Measurements from ENCODE around the gene ADAM22.

ADAM22 gene

GRCh38 chr7:88014581-88014980 lies 80.5 kb downstream of the ADAM22 start:
- TF ChIP-seq CTCF (IDR thresholded peaks at IDR 0.05): no peak
- Histone ChIP-seq H3K4me3 (ENCODE audit: low read depth in 1 of 2, low read length in 1 of 2) (no peak overlapping the region), H3K4me1 (ENCODE audit: control insufficient read depth in 1 of 2, insufficient read depth in 1 of 2, low read depth in 1 of 2, low read length in 1 of 2) (no peaks in the 10 kb centered on the region), H3K36me3 (no peaks in the 10 kb centered on the region), H3K27me3 (no peaks in the 10 kb centered on the region), H3K27ac (no peak overlapping the region), H3K9me3 (no peaks in the 10 kb centered on the region)

- TF ChIP-seq CTCF (IDR thresholded peaks at IDR 0.05): no peak
- no peaks in the 10 kb centered on the region for H3K4me1 ChIP-seq (ENCODE audit: control insufficient read depth in 1 of 2, insufficient read depth in 1 of 2, low read depth in 1 of 2, low read length in 1 of 2)
- no peaks in the 10 kb centered on the region for H3K36me3 ChIP-seq
- no peak overlapping the region for H3K27ac ChIP-seq
- no peaks in the 10 kb centered on the region for H3K27me3 ChIP-seq
- no peaks in the 10 kb centered on the region for H3K9me3 ChIP-seq
- H3K4me3 ChIP-seq (ENCODE audit: low read depth in 1 of 2, low read length in 1 of 2): no peak overlapping the region
Observed at GRCh38 chr7:88015309-88015708, 81.3 kb downstream of the ADAM22 start.

GRCh38 chr7:88018501-88018900 lies 84.5 kb downstream of the ADAM22 start:
- no peak for TF ChIP-seq CTCF (IDR thresholded peaks at IDR 0.05)
- no peaks in the 10 kb centered on the region for H3K4me1 ChIP-seq (ENCODE audit: control insufficient read depth in 1 of 2, insufficient read depth in 1 of 2, low read depth in 1 of 2, low read length in 1 of 2)
- H3K4me3 ChIP-seq (ENCODE audit: low read depth in 1 of 2, low read length in 1 of 2): no peak overlapping the region
- H3K9me3 ChIP-seq: no peaks in the 10 kb centered on the region
- no peak overlapping the region for H3K27ac ChIP-seq
- no peaks in the 10 kb centered on the region for H3K27me3 ChIP-seq
- H3K36me3 ChIP-seq: no peaks in the 10 kb centered on the region

GRCh38 chr7:88020953-88021665 lies 87.1 kb downstream of the ADAM22 start:
- Histone ChIP-seq H3K4me1 (ENCODE audit: control insufficient read depth in 1 of 2, insufficient read depth in 1 of 2, low read depth in 1 of 2, low read length in 1 of 2) (no peaks in the 10 kb centered on the region), H3K27me3 (no peaks in the 10 kb centered on the region), H3K4me3 (ENCODE audit: low read depth in 1 of 2, low read length in 1 of 2) (no peak overlapping the region), H3K9me3 (no peaks in the 10 kb centered on the region), H3K36me3 (no peaks in the 10 kb centered on the region), H3K27ac (no peak overlapping the region)
- no peak for TF ChIP-seq CTCF (IDR thresholded peaks at IDR 0.05)

- H3K36me3 ChIP-seq: no peaks in the 10 kb centered on the region
Observed at GRCh38 chr7:88027724-88028123, 93.7 kb downstream of the ADAM22 start.

More at GRCh38 chr7:88027724-88028123, 93.7 kb downstream of the ADAM22 start:
- Histone ChIP-seq H3K27me3 (no peaks in the 10 kb centered on the region), H3K4me3 (ENCODE audit: low read depth in 1 of 2, low read length in 1 of 2) (no peak overlapping the region), H3K9me3 (peaks cover 8% of the 10 kb centered on the region), H3K4me1 (ENCODE audit: control insufficient read depth in 1 of 2, insufficient read depth in 1 of 2, low read depth in 1 of 2, low read length in 1 of 2) (no peaks in the 10 kb centered on the region), H3K27ac (no peak overlapping the region)
- TF ChIP-seq CTCF (IDR thresholded peaks at IDR 0.05): no peak

All from neutrophil (primary cell).